GM19099 (cell line): ENCODE measurements around the gene ASF1B.

Experiments used
- POLR2A ChIP-seq: IDR thresholded peaks from 3 replicates; pipeline ENCODE4 v1.6.1; 2011; ENCODE audit warnings: low read depth; ENCODE audit not compliant: insufficient read length; ENCODE audit errors: extremely low read depth

The ASF1B gene

GRCh38 chr19:14136509-14137281 is at the start of gene ASF1B:
TSS of gene ASF1B (minus strand) at chr19:14136589. CDS start at chr19:14136456, 133 bp downstream.
- TF ChIP-seq POLR2A, result peak; percentile 93

GRCh38 chr19:14185158-14185557 is 48.8 kb upstream of the ASF1B start:
- no peak for TF ChIP-seq POLR2A

GRCh38 chr19:14183741-14184350 is 47.5 kb upstream of the ASF1B start:
- no peak for TF ChIP-seq POLR2A

GRCh38 chr19:14182476-14182875 is 46.1 kb upstream of the ASF1B start:
- TF ChIP-seq POLR2A, result no peak

GRCh38 chr19:14181906-14182305 is 45.5 kb upstream of the ASF1B start:
- TF ChIP-seq POLR2A, result no peak

GRCh38 chr19:14177496-14178074 is 41.2 kb upstream of the ASF1B start:
- TF ChIP-seq POLR2A, result no peak

- no peak for TF ChIP-seq POLR2A
Observed at GRCh38 chr19:14175351-14175792, 39.0 kb upstream of the ASF1B start.

GRCh38 chr19:14174883-14175282 is 38.5 kb upstream of the ASF1B start:
- TF ChIP-seq POLR2A, result no peak

- TF ChIP-seq POLR2A, result no peak
Observed at GRCh38 chr19:14168993-14169392, 32.6 kb upstream of the ASF1B start.

GRCh38 chr19:14168259-14168972 is 32.0 kb upstream of the ASF1B start:
- no peak for TF ChIP-seq POLR2A

- TF ChIP-seq POLR2A, result no peak
Observed at GRCh38 chr19:14167576-14168138, 31.3 kb upstream of the ASF1B start.

- no peak for TF ChIP-seq POLR2A
Observed at GRCh38 chr19:14166999-14167575, 30.7 kb upstream of the ASF1B start.

- TF ChIP-seq POLR2A, result no peak
Observed at GRCh38 chr19:14165990-14166830, 29.8 kb upstream of the ASF1B start.
